HEK293 (cell line): ENCODE data around the gene LZTR1.

Source experiments
- CTCF ChIA-PET: fragments of 350-600 bp; formaldehyde crosslinking; extraction: SDS; loops from one replicate; lab custom pipeline; 2021; ENCODE audit warnings: antibody characterized with exemption; lab: Yijun Ruan, JAX
- POLR2A ChIA-PET: fragments of 300-600 bp; formaldehyde crosslinking; extraction: SDS; loops from one replicate; lab custom pipeline; 2020; ENCODE audit warnings: antibody characterized with exemption, inconsistent platforms; lab: Yijun Ruan, JAX
- H3K27ac ChIP-seq: fragments of 200-500 bp; sonication (Bioruptor generic); 2 replicates; pipeline ENCODE4 v1.5.1; 2014; ENCODE audit warnings: low read depth, low read length, control low read depth, inconsistent platforms; ENCODE audit errors: extremely low read depth
- H3K36me3 ChIP-seq, 2 experiments: fragments of 200-500 bp in 1 of 2; sonication (Bioruptor generic) in 1 of 2; 1 replicate in 1 of 2; 2 replicates in 1 of 2; pipeline ENCODE4 v1.5.1; 2014 to 2017; ENCODE audit warnings: inconsistent platforms in 2 of 2, low read length in 2 of 2; ENCODE audit not compliant: control insufficient read depth in 2 of 2, insufficient read depth in 1 of 2
- H3K4me1 ChIP-seq: fragments of 200-500 bp; sonication (Bioruptor generic); 2 replicates; pipeline ENCODE4 v1.5.1; 2014; ENCODE audit warnings: mild to moderate bottlenecking, low read length, inconsistent platforms; ENCODE audit not compliant: control insufficient read depth, insufficient read depth
- H3K4me3 ChIP-seq: 2 replicates; pipeline ENCODE4 v1.5.1; 2011; ENCODE audit warnings: low read depth, mild to moderate bottlenecking, control low read depth, low read length, moderate library complexity
- H3K9me3 ChIP-seq: fragments of 200-500 bp; sonication (Bioruptor generic); 2 replicates; pipeline ENCODE4 v1.5.1; 2014; ENCODE audit warnings: low read depth, low read length, inconsistent platforms; ENCODE audit not compliant: control insufficient read depth, insufficient read depth
- GLIS2 ChIP-seq: fragments of 450-650 bp; formaldehyde crosslinking; IDR thresholded peaks from 2 replicates; pipeline ENCODE4 v1.5.1; 2016; ENCODE audit warnings: missing biosample characterization, missing genetic modification characterization
- KLF16 ChIP-seq: fragments of 450-650 bp; formaldehyde crosslinking; IDR thresholded peaks from 2 replicates; pipeline ENCODE4 v1.5.1; 2017; ENCODE audit warnings: missing biosample characterization, missing genetic modification characterization
- RBAK ChIP-seq: fragments of 450-650 bp; formaldehyde crosslinking; IDR thresholded peaks from 2 replicates; pipeline ENCODE4 v1.5.1; 2016; ENCODE audit warnings: missing biosample characterization, missing genetic modification characterization
- SALL2 ChIP-seq: fragments of 450-650 bp; formaldehyde crosslinking; IDR thresholded peaks from 2 replicates; pipeline ENCODE4 v1.5.0; 2017; ENCODE audit warnings: missing biosample characterization, mild to moderate bottlenecking, missing genetic modification characterization, borderline replicate concordance
- ZBTB1 ChIP-seq: fragments of 450-650 bp; formaldehyde crosslinking; IDR thresholded peaks from 2 replicates; pipeline ENCODE4 v1.5.1; 2016; ENCODE audit warnings: missing biosample characterization, missing genetic modification characterization
- ZBTB17 ChIP-seq: fragments of 450-650 bp; formaldehyde crosslinking; IDR thresholded peaks from 2 replicates; pipeline ENCODE4 v1.5.1; 2016; ENCODE audit warnings: missing biosample characterization, missing genetic modification characterization
- ZFP69B ChIP-seq: fragments of 450-650 bp; formaldehyde crosslinking; IDR thresholded peaks from 2 replicates; pipeline ENCODE4 v1.5.1; 2016; ENCODE audit warnings: missing biosample characterization, missing genetic modification characterization
- ZNF16 ChIP-seq: fragments of 450-650 bp; formaldehyde crosslinking; IDR thresholded peaks from 2 replicates; pipeline ENCODE4 v1.5.1; 2016; ENCODE audit warnings: low read depth, missing biosample characterization, missing genetic modification characterization
- ZNF184 ChIP-seq: fragments of 450-650 bp; IDR thresholded peaks from 2 replicates; pipeline ENCODE4 v1.5.1; 2018; ENCODE audit warnings: missing biosample characterization, mild to moderate bottlenecking, missing genetic modification characterization
- ZNF280D ChIP-seq: fragments of 450-650 bp; formaldehyde crosslinking; IDR thresholded peaks from 2 replicates; pipeline ENCODE4 v1.5.1; 2016; ENCODE audit warnings: missing biosample characterization, missing genetic modification characterization
- ZNF292 ChIP-seq: fragments of 450-650 bp; formaldehyde crosslinking; IDR thresholded peaks from 2 replicates; pipeline ENCODE4 v1.5.1; 2016; ENCODE audit warnings: low read depth, missing biosample characterization, missing genetic modification characterization, borderline replicate concordance
- ZNF302 ChIP-seq: fragments of 450-650 bp; formaldehyde crosslinking; IDR thresholded peaks from 2 replicates; pipeline ENCODE4 v1.5.1; 2016; ENCODE audit warnings: missing biosample characterization, missing genetic modification characterization, low read depth
- ZNF366 ChIP-seq: fragments of 450-650 bp; formaldehyde crosslinking; conservative IDR thresholded peaks from 2 replicates; pipeline ENCODE4 v1.5.1; 2016; ENCODE audit warnings: missing biosample characterization, missing genetic modification characterization
- ZNF391 ChIP-seq: fragments of 450-650 bp; formaldehyde crosslinking; IDR thresholded peaks from 2 replicates; pipeline ENCODE4 v1.5.1; 2016; ENCODE audit warnings: low read depth, missing biosample characterization, missing genetic modification characterization, borderline replicate concordance
- ZNF48 ChIP-seq: fragments of 450-650 bp; formaldehyde crosslinking; IDR thresholded peaks from 2 replicates; pipeline ENCODE4 v1.5.1; 2016; ENCODE audit warnings: missing biosample characterization, missing genetic modification characterization
- ZNF518A ChIP-seq: fragments of 450-650 bp; formaldehyde crosslinking; conservative IDR thresholded peaks from 2 replicates; pipeline ENCODE4 v1.5.1; 2016; ENCODE audit warnings: low read depth, missing biosample characterization, missing genetic modification characterization
- ZNF521 ChIP-seq: fragments of 450-650 bp; formaldehyde crosslinking; IDR thresholded peaks from 2 replicates; pipeline ENCODE4 v1.5.1; 2017; ENCODE audit warnings: missing biosample characterization, mild to moderate bottlenecking, missing genetic modification characterization
- ZNF530 ChIP-seq: fragments of 450-650 bp; formaldehyde crosslinking; IDR thresholded peaks from 2 replicates; pipeline ENCODE4 v1.5.1; 2016; ENCODE audit warnings: low read depth, missing biosample characterization, missing genetic modification characterization
- ZNF555 ChIP-seq: fragments of 450-650 bp; formaldehyde crosslinking; conservative IDR thresholded peaks from 2 replicates; pipeline ENCODE4 v1.5.1; 2017; ENCODE audit warnings: missing biosample characterization, mild to moderate bottlenecking, missing genetic modification characterization, inconsistent platforms
- ZNF580 ChIP-seq: fragments of 450-650 bp; formaldehyde crosslinking; IDR thresholded peaks from 2 replicates; pipeline ENCODE4 v1.5.1; 2016; ENCODE audit warnings: missing biosample characterization, missing genetic modification characterization
- ZNF621 ChIP-seq: fragments of 450-650 bp; formaldehyde crosslinking; IDR thresholded peaks from 2 replicates; pipeline ENCODE4 v1.5.1; 2017; ENCODE audit warnings: missing biosample characterization, missing genetic modification characterization
- ZNF664 ChIP-seq: fragments of 450-650 bp; formaldehyde crosslinking; IDR thresholded peaks from 2 replicates; pipeline ENCODE4 v1.5.1; 2016; ENCODE audit warnings: missing biosample characterization, missing genetic modification characterization
- ZNF677 ChIP-seq: fragments of 450-650 bp; IDR thresholded peaks from 2 replicates; pipeline ENCODE4 v1.5.0; 2018; ENCODE audit warnings: missing biosample characterization, mild to moderate bottlenecking, missing genetic modification characterization, moderate library complexity
- ZSCAN30 ChIP-seq: fragments of 450-650 bp; IDR thresholded peaks from 2 replicates; pipeline ENCODE4 v1.5.1; 2018; ENCODE audit warnings: missing biosample characterization, mild to moderate bottlenecking, missing genetic modification characterization, moderate library complexity

LZTR1 gene

GRCh38 chr22:20986365-20986764 is 4.3 kb downstream of the LZTR1 start:
- no peaks in the 10 kb centered on the region for H3K4me1 ChIP-seq
- peaks cover 4 to 74% of the 10 kb centered on the region in 2 experiments; a peak in 2 of 3 replicates for H3K36me3 ChIP-seq
- no peak overlapping the region for H3K4me3 ChIP-seq
- no peaks in the 10 kb centered on the region for H3K9me3 ChIP-seq
- CTCF ChIA-PET = interaction anchor here (0.8 to 1.0 kb wide), 2 partner anchors 35 to 208 kb away, joined by 3 to 4 read pairs; no protein-coding TSS in a partner anchor
- POLR2A ChIA-PET = no interaction called here
- no peak overlapping the region for H3K27ac ChIP-seq
- TF ChIP-seq ZNF677 = no peak
- no peak for TF ChIP-seq GLIS2 (tag by site-specific recombination)
- TF ChIP-seq ZNF391 (tag by site-specific recombination) = no peak
- no peak for TF ChIP-seq ZNF184 (tag by site-specific recombination)
- TF ChIP-seq SALL2 (tag by site-specific recombination) = no peak
- peak; percentile 95 for TF ChIP-seq ZBTB17 (tag by site-specific recombination)
- TF ChIP-seq ZNF366 (tag by site-specific recombination) = peak; percentile 91
- TF ChIP-seq ZNF530 (tag by site-specific recombination) = no peak
- TF ChIP-seq ZFP69B (tag by site-specific recombination) = no peak

DNA sequence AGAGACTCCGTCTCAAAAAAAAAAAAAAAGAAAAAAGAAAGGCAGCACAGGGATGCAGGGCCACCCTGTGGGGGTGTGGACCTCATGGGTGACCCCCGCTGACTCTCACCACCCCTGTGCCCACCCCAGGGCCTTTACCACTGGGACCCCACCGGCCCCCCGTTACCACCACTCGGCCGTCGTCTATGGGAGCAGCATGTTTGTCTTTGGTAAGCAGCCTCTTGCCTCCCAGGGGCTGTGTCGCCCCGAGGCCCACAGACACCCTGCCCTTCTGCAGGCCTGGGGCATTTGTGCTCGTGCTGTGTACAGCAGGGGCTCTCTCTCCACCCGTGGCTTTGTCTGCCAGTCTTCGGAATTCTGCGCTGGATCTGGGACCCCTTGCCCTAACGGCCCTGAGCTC is 5.3 kb downstream of the LZTR1 start:
- H3K9me3 ChIP-seq = no peaks in the 10 kb centered on the region
- no peak overlapping the region for H3K27ac ChIP-seq
- POLR2A ChIA-PET = interaction anchor here (0.5 to 1.5 kb wide), 7 partner anchors 8 to 64 kb away, joined by 3 to 7 read pairs (median 4); partner anchors contain the start of gene THAP7
- CTCF ChIA-PET = no interaction called here
- no peak overlapping the region for H3K4me3 ChIP-seq
- H3K36me3 ChIP-seq = peaks cover 4 to 84% of the 10 kb centered on the region in 2 experiments; a peak in 2 of 3 replicates
- no peaks in the 10 kb centered on the region for H3K4me1 ChIP-seq
- TF ChIP-seq ZNF521 (tag by site-specific recombination) (no peak), ZNF518A (no peak), ZNF664 (tag by site-specific recombination) (no peak), ZNF621 (tag by site-specific recombination) (no peak), KLF16 (tag by site-specific recombination) (no peak), ZNF292 (tag by site-specific recombination) (no peak), ZBTB1 (no peak), ZNF580 (tag by site-specific recombination) (no peak), ZNF555 (no peak), ZNF302 (tag by site-specific recombination) (no peak), RBAK (tag by site-specific recombination) (no peak), ZNF280D (no peak), ZNF48 (tag by site-specific recombination) (no peak), ZSCAN30 (tag by site-specific recombination) (no peak), ZNF16 (no peak)
